ENCODE measurements around the gene TSC22D4. TPM values are rescaled to one million over a fixed set of nuclear protein-coding genes. Genes with fewer than 3 reads are reported as not detected.
A peak's percentile ranks its signal among the peaks of the same experiment; 100 is the strongest.
"Not testable (repeated sequence)": the region's sequence is repeated elsewhere in the genome, so short reads cannot be mapped to it uniquely, and the experiment has no call there.

TSC22D4 gene
- total RNA-seq, 1 experiment from 2014 or later, result 71.0 TPM

GRCh38 chr7:100438731-100439130, 40.3 kb downstream of the TSC22D4 start:
- peaks cover 12% of the 10 kb centered on the region for H3K36me3 ChIP-seq (ENCODE audit: insufficient read depth, low read length, poor library complexity, severe bottlenecking)
- POLR2A ChIA-PET (ENCODE audit: low non-redundant PET); H3K4me1 ChIP-seq (ENCODE audit: insufficient read depth, low read length, poor library complexity, severe bottlenecking); H3K27ac ChIP-seq (ENCODE audit: low read depth, low read length, poor library complexity, severe bottlenecking); BruUV-seq (replicated peaks); H3K9me3 ChIP-seq (ENCODE audit: low read depth, low read length, poor library complexity, severe bottlenecking); intact Hi-C loops (cut with micrococcal nuclease; ENCODE audit: unreplicated experiment); H3K4me3 ChIP-seq (ENCODE audit: low read depth, low read length, poor library complexity, severe bottlenecking); CTCF ChIA-PET; H3K27me3 ChIP-seq (replicated peaks; ENCODE audit: insufficient read depth, low read depth, low read length, poor library complexity); DNase-seq (ENCODE audit: low spot score): not testable (repeated sequence)

DNA sequence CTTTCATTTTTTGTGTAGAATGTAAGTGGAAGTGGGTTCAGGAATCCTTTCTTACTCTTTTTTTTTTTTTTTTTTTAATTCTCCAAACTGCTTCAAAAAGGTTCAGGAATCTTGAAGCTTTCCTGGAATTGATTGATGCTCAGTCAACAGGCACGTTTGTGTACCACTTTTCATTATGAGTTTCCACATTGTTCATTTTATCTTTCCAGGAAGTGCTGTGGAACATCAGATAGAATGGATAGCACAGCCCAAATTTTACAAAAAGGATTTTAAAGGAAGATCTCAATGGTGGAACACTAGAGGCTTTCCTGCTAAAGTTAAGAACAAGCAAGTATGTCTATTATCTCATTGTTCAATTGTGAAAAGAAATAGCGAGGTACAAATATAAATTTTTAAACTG, 40.8 kb downstream of the TSC22D4 start:
- Histone ChIP-seq H3K36me3 (ENCODE audit: insufficient read depth, low read length, poor library complexity, severe bottlenecking) (peaks cover 18% of the 10 kb centered on the region), H3K4me3 (ENCODE audit: low read depth, low read length, poor library complexity, severe bottlenecking) (no peak overlapping the region), H3K27me3 (replicated peaks; ENCODE audit: insufficient read depth, low read depth, low read length, poor library complexity) (no peaks in the 10 kb centered on the region), H3K27ac (ENCODE audit: low read depth, low read length, poor library complexity, severe bottlenecking) (no peak overlapping the region), H3K4me1 (ENCODE audit: insufficient read depth, low read length, poor library complexity, severe bottlenecking) (no peaks in the 10 kb centered on the region), H3K9me3 (ENCODE audit: low read depth, low read length, poor library complexity, severe bottlenecking) (no peaks in the 10 kb centered on the region)
- BruUV-seq (replicated peaks), result no TSS peak
- ChIA-PET CTCF (no interaction called here), POLR2A (ENCODE audit: low non-redundant PET) (no interaction called here)
- TF ChIP-seq, protein P1, sequence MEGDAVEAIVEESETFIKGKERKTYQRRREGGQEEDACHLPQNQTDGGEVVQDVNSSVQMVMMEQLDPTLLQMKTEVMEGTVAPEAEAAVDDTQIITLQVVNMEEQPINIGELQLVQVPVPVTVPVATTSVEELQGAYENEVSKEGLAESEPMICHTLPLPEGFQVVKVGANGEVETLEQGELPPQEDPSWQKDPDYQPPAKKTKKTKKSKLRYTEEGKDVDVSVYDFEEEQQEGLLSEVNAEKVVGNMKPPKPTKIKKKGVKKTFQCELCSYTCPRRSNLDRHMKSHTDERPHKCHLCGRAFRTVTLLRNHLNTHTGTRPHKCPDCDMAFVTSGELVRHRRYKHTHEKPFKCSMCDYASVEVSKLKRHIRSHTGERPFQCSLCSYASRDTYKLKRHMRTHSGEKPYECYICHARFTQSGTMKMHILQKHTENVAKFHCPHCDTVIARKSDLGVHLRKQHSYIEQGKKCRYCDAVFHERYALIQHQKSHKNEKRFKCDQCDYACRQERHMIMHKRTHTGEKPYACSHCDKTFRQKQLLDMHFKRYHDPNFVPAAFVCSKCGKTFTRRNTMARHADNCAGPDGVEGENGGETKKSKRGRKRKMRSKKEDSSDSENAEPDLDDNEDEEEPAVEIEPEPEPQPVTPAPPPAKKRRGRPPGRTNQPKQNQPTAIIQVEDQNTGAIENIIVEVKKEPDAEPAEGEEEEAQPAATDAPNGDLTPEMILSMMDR (conservative IDR thresholded peaks at IDR 0.05; ENCODE audit: low read depth, low read length), result no peak
- no peak for TF ChIP-seq EZH2 (IDR thresholded peaks at IDR 0.05; ENCODE audit: borderline replicate concordance, low read depth, low read length, poor library complexity, severe bottlenecking)
- intact Hi-C loops (cut with micrococcal nuclease; ENCODE audit: unreplicated experiment), result no loop called here
- no peak for DNase-seq (ENCODE audit: low spot score)

DNA sequence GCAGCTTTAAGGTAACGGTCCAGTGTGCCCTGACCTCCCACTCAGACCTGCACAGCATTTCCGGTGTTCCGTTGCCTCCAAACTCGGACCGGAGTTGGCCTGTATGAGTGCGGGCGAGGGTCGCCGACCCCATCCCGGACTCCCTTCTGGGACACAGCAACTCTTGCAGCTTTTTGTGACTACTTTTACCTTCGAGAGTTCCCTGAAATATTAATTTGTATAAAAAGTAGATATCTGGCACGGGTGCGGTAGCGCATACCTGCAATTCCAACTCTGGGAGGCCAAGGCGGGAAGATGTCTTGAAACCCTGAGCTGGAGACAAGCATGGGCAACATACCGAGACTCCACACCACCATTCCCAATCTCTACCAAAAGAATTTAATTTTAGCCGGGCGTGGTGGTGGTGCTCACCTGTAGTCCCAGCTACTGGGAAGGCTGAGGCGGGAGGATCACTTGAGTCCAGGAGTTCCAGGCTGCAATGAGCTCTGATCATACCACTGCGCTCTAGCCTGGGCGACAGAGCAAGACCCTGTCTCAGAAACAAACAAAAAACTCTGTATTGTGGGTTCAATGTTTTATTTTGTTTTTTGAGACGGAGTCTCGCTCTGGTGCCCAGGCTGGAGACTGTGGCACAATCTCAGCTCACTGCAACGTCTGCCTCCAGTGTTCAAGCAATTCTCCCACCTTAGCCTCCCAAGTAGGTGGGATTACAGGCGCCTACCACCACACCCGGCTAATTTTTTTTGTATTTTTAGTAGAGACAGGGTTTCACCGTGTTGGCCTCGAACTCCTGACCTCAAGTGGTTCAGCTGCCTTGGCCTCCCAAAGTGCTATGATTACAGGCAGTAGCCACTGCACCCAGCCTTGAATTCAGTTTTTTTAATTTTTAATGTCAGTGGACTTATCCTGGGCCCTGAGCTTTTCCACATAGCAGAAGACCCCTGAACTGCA, 41.6 kb downstream of the TSC22D4 start:
- H3K36me3 ChIP-seq (ENCODE audit: insufficient read depth, low read length, poor library complexity, severe bottlenecking), result peaks cover 25% of the 10 kb centered on the region
- H3K27me3 ChIP-seq (replicated peaks; ENCODE audit: insufficient read depth, low read depth, low read length, poor library complexity), result no peaks in the 10 kb centered on the region
- no peak for TF ChIP-seq EZH2 (IDR thresholded peaks at IDR 0.05; ENCODE audit: borderline replicate concordance, low read depth, low read length, poor library complexity, severe bottlenecking)
- TF ChIP-seq, protein P1 (conservative IDR thresholded peaks at IDR 0.05; ENCODE audit: low read depth, low read length), result no peak
- ChIA-PET CTCF (interaction anchor here (0.8 kb wide), 1 partner anchor 268 kb away, joined by 5 read pairs; the partner anchor contains the start of gene POP7), POLR2A (ENCODE audit: low non-redundant PET) (interaction anchor here (0.6 to 0.8 kb wide), 2 partner anchors 34 to 353 kb away, joined by 3 to 4 read pairs; no protein-coding TSS in a partner anchor)
- intact Hi-C loops (cut with micrococcal nuclease; ENCODE audit: unreplicated experiment), result no loop called here
- H3K9me3 ChIP-seq (ENCODE audit: low read depth, low read length, poor library complexity, severe bottlenecking), result no peaks in the 10 kb centered on the region
- no TSS peak for BruUV-seq (replicated peaks)
- H3K4me3 ChIP-seq (ENCODE audit: low read depth, low read length, poor library complexity, severe bottlenecking), result peak overlapping the region; percentile 91
- DNase-seq (ENCODE audit: low spot score), result no peak
- H3K27ac ChIP-seq (ENCODE audit: low read depth, low read length, poor library complexity, severe bottlenecking), result peak overlapping the region; percentile 96
- H3K4me1 ChIP-seq (ENCODE audit: insufficient read depth, low read length, poor library complexity, severe bottlenecking), result peaks cover 5% of the 10 kb centered on the region

All from A673 (cell line).